GM12865 (cell line): ENCODE measurements around the gene ST6GALNAC4.
A peak's percentile ranks its signal among the peaks of the same experiment; 100 is the strongest.

Experiments used
- DNase-seq: peaks from one replicate; pipeline ENCODE4 v3.0.0; 2010; ENCODE audit warnings: low read depth
- H3K4me3 ChIP-seq: 2 replicates; pipeline ENCODE4 v1.5.1; 2011; ENCODE audit warnings: mild to moderate bottlenecking, low read depth, low read length, control low read depth
- TF ChIP-seq, protein P1 (sequence below): IDR thresholded peaks from 2 replicates; pipeline ENCODE4 v1.5.1; 2011; ENCODE audit warnings: low read length, control low read depth, low read depth, inconsistent platforms; ENCODE audit not compliant: insufficient read depth; ENCODE audit errors: missing control alignments

The ST6GALNAC4 gene

GRCh38 chr9:127869310-127870152 is 47.3 kb downstream of the ST6GALNAC4 start:
- TF ChIP-seq, protein P1, sequence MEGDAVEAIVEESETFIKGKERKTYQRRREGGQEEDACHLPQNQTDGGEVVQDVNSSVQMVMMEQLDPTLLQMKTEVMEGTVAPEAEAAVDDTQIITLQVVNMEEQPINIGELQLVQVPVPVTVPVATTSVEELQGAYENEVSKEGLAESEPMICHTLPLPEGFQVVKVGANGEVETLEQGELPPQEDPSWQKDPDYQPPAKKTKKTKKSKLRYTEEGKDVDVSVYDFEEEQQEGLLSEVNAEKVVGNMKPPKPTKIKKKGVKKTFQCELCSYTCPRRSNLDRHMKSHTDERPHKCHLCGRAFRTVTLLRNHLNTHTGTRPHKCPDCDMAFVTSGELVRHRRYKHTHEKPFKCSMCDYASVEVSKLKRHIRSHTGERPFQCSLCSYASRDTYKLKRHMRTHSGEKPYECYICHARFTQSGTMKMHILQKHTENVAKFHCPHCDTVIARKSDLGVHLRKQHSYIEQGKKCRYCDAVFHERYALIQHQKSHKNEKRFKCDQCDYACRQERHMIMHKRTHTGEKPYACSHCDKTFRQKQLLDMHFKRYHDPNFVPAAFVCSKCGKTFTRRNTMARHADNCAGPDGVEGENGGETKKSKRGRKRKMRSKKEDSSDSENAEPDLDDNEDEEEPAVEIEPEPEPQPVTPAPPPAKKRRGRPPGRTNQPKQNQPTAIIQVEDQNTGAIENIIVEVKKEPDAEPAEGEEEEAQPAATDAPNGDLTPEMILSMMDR, result peak; percentile 93
- peak; percentile 89 for DNase-seq
- no peak overlapping the region for H3K4me3 ChIP-seq

DNA sequence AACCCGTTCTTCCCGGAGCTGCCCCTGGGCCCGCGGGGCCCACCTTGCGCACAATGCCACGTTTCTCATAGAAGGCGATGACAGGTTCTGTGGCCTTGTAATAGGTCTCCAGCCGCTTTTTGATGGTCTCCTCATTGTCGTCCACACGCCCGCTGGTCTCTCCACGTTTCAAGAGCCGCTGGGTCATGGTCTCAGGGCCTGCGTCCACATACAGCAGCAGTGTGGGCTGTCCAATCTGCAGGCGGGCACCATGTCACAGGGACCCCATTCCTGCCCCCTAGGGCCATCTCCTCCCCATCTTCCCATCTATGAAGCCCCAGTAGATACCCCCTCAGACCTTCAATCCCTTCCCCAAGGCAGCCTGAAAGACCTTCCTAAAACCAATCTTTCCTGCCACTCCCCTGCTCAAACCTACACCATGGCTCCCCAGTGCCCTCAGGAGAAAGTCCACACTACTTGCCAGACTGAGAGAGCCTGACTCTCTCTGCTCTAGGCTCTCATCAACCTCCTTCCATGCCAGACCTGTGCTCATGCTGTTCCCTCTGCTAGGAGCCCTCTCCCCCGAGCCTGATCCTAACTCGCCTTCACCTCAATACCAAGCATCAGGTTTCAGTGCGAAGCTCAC is 48.5 kb downstream of the ST6GALNAC4 start:
- TF ChIP-seq, protein P1, result no peak
- no peak for DNase-seq
- H3K4me3 ChIP-seq, result no peak overlapping the region

GRCh38 chr9:127867356-127868277 is 49.2 kb downstream of the ST6GALNAC4 start:
- no peak for DNase-seq
- TF ChIP-seq, protein P1, result no peak
- H3K4me3 ChIP-seq, result no peak overlapping the region

DNA sequence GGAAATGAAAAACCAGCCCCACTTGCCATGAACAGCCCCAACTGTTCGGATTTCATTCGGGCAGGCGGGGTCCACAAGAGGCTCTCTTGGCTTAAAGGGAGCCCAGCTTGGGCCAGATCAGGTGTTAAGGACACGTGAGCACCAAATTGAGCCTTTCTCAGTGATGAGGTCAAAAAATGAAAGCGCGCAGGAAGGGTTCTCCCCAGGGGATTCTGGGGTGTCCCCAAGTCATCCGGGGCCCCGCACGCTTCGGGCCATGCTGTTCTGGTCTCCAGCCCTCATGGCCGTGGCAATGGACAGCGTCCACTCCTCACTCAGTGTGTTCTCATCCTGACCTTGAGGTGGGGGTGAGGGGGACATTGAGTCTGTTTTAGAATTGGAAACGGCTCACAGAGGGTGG is 50.3 kb downstream of the ST6GALNAC4 start:
- peak; percentile 73 for DNase-seq
- TF ChIP-seq, protein P1, result no peak
- no peak overlapping the region for H3K4me3 ChIP-seq

GRCh38 chr9:127865645-127866464 is 51.0 kb downstream of the ST6GALNAC4 start:
- no peak for DNase-seq
- TF ChIP-seq, protein P1, result no peak
- H3K4me3 ChIP-seq, result no peak overlapping the region

- TF ChIP-seq, protein P1, result no peak
- no peak overlapping the region for H3K4me3 ChIP-seq
- DNase-seq, result no peak
Observed at GRCh38 chr9:127863191-127863621, 53.6 kb downstream of the ST6GALNAC4 start.
